Measurements from ENCODE around the gene SEMA3D.

- no peak for TF ChIP-seq CTCF (IDR thresholded peaks at IDR 0.05)
- TF ChIP-seq POLR2A (IDR thresholded peaks at IDR 0.05), result no peak
- no peak for TF ChIP-seq POLR2AphosphoS5 (IDR thresholded peaks at IDR 0.05)
Observed at GRCh38 chr7:85232068-85232467, 45.2 kb upstream of the SEMA3D start.

Data from prostate gland (tissue), 2 donors.